NAMALWA (cell line): ENCODE measurements around the gene ZBED3.

Source experiments
- DNase-seq: peaks from one replicate; pipeline ENCODE4 v3.0.0-alpha.2; 2015; ENCODE audit warnings: low spot score

Gene ZBED3

GRCh38 chr5:77076961-77077828 lies 9.9 kb downstream of the ZBED3 start:
- DNase-seq: no peak

- no peak for DNase-seq
These were observed 12.3 kb downstream of the ZBED3 start for GRCh38 chr5:77074745-77075144.

GRCh38 chr5:77073667-77074066 lies 13.4 kb downstream of the ZBED3 start:
- no peak for DNase-seq

- no peak for DNase-seq
These were observed 20.2 kb downstream of the ZBED3 start for GRCh38 chr5:77066823-77067442.

- DNase-seq: no peak
These were observed 20.9 kb downstream of the ZBED3 start for GRCh38 chr5:77066184-77066583.

GRCh38 chr5:77065256-77065655 lies 21.8 kb downstream of the ZBED3 start:
- no peak for DNase-seq

GRCh38 chr5:77064040-77064439 lies 23.0 kb downstream of the ZBED3 start:
- no peak for DNase-seq

GRCh38 chr5:77046416-77047073 lies 40.5 kb downstream of the ZBED3 start:
- no peak for DNase-seq

GRCh38 chr5:77035950-77036349 lies 51.1 kb downstream of the ZBED3 start:
- no peak for DNase-seq

GRCh38 chr5:77033338-77033737 lies 53.7 kb downstream of the ZBED3 start:
- DNase-seq: no peak

GRCh38 chr5:77032635-77033034 lies 54.5 kb downstream of the ZBED3 start:
- DNase-seq: no peak

- no peak for DNase-seq
These were observed 55.2 kb downstream of the ZBED3 start for GRCh38 chr5:77031891-77032290.

GRCh38 chr5:77030097-77031071 lies 56.7 kb downstream of the ZBED3 start, which contains the start of gene AGGF1:
Gene AGGF1, plus strand, starts transcription at chr5:77030404. Its CDS starts 363 bp downstream, at chr5:77030767.
- DNase-seq: peak; percentile 60

- no peak for DNase-seq
These were observed 57.7 kb downstream of the ZBED3 start for GRCh38 chr5:77029376-77029885.

- no peak for DNase-seq
These were observed 58.3 kb downstream of the ZBED3 start for GRCh38 chr5:77028631-77029375.

GRCh38 chr5:77024490-77024889 lies 62.6 kb downstream of the ZBED3 start:
- DNase-seq: no peak

GRCh38 chr5:77022511-77023417 lies 64.3 kb downstream of the ZBED3 start:
- DNase-seq: no peak
